DND-41 (cell line): ENCODE data around the gene KLHL12.

Experiments used
- ATAC-seq: fragments of 200-7000 bp; cut with Tn5 transposase; 3 replicates; pipeline ENCODE4 v1.9.1; 2021; ENCODE audit warnings: low read depth; ENCODE audit not compliant: insufficient read depth
- DNase-seq: peaks from one replicate; pipeline ENCODE4 v3.0.0-alpha.2; 2020
- H2AFZ ChIP-seq: 2 replicates; pipeline ENCODE4 v1.6.0; 2012; ENCODE audit warnings: low read depth, low read length
- H3K27ac ChIP-seq: 2 replicates; pipeline ENCODE4 v1.5.1; 2012; ENCODE audit warnings: low read length, inconsistent platforms
- H3K27me3 ChIP-seq: fragments of 200-600 bp; sonication (generic); 2 replicates; pipeline ENCODE4 v1.6.0; 2012; ENCODE audit warnings: low read length, mild to moderate bottlenecking, inconsistent platforms; ENCODE audit not compliant: insufficient read depth, poor library complexity
- H3K36me3 ChIP-seq: 2 replicates; pipeline ENCODE4 v1.5.1; 2012; ENCODE audit warnings: low read length, inconsistent platforms; ENCODE audit not compliant: insufficient read depth
- H3K4me1 ChIP-seq: 2 replicates; pipeline ENCODE4 v1.5.1; 2012; ENCODE audit warnings: mild to moderate bottlenecking, low read length; ENCODE audit not compliant: insufficient read depth
- H3K4me2 ChIP-seq: 2 replicates; pipeline ENCODE4 v1.6.0; 2012; ENCODE audit warnings: mild to moderate bottlenecking, moderate library complexity, low read length, inconsistent platforms; ENCODE audit not compliant: insufficient read depth
- H3K4me3 ChIP-seq, 2 experiments: fragments of 200-600 bp in 1 of 2; shearing (Covaris generic) in 1 of 2; 2 replicates each; pipeline ENCODE4 v1.5.1; 2012 to 2016; ENCODE audit warnings: inconsistent platforms in 2 of 2, low read length in 2 of 2, mild to moderate bottlenecking in 2 of 2, low read depth in 1 of 2, moderate library complexity in 1 of 2
- H3K79me2 ChIP-seq: 2 replicates; pipeline ENCODE4 v1.6.0; 2012; ENCODE audit warnings: low read length, inconsistent platforms; ENCODE audit not compliant: insufficient read depth
- H3K9ac ChIP-seq: 2 replicates; pipeline ENCODE4 v1.6.0; 2012; ENCODE audit warnings: low read depth, mild to moderate bottlenecking, inconsistent platforms, low read length, moderate library complexity
- H3K9me3 ChIP-seq: 2 replicates; pipeline ENCODE4 v1.5.1; 2012; ENCODE audit warnings: low read length, moderate library complexity, mild to moderate bottlenecking, inconsistent platforms; ENCODE audit not compliant: insufficient read depth, severe bottlenecking
- H4K20me1 ChIP-seq: 2 replicates; pipeline ENCODE4 v1.6.0; 2012; ENCODE audit warnings: low read length; ENCODE audit not compliant: insufficient read depth
- EZH2 ChIP-seq: IDR thresholded peaks from 3 replicates; pipeline ENCODE4 v1.6.1; 2012; ENCODE audit warnings: borderline replicate concordance, low read depth, mild to moderate bottlenecking, moderate library complexity, low read length, inconsistent platforms; ENCODE audit not compliant: severe bottlenecking
- TF ChIP-seq, protein P1 (sequence below): IDR thresholded peaks from 2 replicates; pipeline ENCODE4 v1.5.1; 2012; ENCODE audit warnings: borderline replicate concordance, low read length, moderate library complexity, mild to moderate bottlenecking; ENCODE audit not compliant: poor library complexity, severe bottlenecking; ENCODE audit errors: extremely low read depth

The KLHL12 gene

DNA sequence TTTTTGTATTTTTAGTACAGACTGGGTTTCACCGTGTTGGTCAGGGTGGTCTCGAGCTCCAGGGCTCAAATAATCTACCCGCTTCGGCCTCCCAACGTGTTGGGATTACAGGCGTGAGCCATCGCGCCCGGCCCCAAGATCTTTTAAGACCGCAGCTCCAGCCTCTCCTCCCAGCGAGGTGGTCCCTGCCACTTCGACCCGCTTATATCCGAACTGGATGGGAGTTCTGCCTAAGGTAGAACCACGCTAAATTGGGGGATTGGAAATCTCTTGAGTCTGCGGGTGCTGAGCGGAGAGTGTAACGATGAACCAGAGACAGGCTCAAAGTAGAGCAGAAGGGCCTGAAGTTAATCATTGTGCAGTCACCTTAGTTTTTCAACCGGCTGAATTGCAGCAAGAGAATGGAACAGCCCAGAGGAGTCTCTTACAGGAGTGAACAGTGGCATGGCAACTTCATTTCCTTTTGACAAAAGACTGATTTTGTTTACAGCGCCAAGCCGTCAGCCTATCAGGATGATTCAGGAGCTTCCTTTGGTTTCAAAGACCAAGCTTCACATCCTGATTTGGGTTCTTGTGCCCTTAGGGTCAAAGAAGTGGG, 40.7 kb upstream of the KLHL12 start:
- no peaks in the 10 kb centered on the region for H4K20me1 ChIP-seq
- peak overlapping the region; percentile 79 for H3K27ac ChIP-seq
- H3K4me1 ChIP-seq, result peaks cover 27% of the 10 kb centered on the region
- H2AFZ ChIP-seq, result peak overlapping the region; percentile 99
- H3K36me3 ChIP-seq, result peaks cover 6% of the 10 kb centered on the region; the same call in 1 of the 2 replicates
- H3K9ac ChIP-seq, result peak overlapping the region; percentile 72
- peaks cover 9% of the 10 kb centered on the region for H3K79me2 ChIP-seq
- peak overlapping the region; percentile 97 for H3K4me2 ChIP-seq
- no peaks in the 10 kb centered on the region for H3K9me3 ChIP-seq
- no peaks in the 10 kb centered on the region for H3K27me3 ChIP-seq
- H3K4me3 ChIP-seq, result peak overlapping the region; percentile 54 to 84
- TF ChIP-seq EZH2, result no peak
- TF ChIP-seq, protein P1, sequence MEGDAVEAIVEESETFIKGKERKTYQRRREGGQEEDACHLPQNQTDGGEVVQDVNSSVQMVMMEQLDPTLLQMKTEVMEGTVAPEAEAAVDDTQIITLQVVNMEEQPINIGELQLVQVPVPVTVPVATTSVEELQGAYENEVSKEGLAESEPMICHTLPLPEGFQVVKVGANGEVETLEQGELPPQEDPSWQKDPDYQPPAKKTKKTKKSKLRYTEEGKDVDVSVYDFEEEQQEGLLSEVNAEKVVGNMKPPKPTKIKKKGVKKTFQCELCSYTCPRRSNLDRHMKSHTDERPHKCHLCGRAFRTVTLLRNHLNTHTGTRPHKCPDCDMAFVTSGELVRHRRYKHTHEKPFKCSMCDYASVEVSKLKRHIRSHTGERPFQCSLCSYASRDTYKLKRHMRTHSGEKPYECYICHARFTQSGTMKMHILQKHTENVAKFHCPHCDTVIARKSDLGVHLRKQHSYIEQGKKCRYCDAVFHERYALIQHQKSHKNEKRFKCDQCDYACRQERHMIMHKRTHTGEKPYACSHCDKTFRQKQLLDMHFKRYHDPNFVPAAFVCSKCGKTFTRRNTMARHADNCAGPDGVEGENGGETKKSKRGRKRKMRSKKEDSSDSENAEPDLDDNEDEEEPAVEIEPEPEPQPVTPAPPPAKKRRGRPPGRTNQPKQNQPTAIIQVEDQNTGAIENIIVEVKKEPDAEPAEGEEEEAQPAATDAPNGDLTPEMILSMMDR, result no peak
- DNase-seq (peak; percentile 32), ATAC-seq (peak; percentile 46)

DNA sequence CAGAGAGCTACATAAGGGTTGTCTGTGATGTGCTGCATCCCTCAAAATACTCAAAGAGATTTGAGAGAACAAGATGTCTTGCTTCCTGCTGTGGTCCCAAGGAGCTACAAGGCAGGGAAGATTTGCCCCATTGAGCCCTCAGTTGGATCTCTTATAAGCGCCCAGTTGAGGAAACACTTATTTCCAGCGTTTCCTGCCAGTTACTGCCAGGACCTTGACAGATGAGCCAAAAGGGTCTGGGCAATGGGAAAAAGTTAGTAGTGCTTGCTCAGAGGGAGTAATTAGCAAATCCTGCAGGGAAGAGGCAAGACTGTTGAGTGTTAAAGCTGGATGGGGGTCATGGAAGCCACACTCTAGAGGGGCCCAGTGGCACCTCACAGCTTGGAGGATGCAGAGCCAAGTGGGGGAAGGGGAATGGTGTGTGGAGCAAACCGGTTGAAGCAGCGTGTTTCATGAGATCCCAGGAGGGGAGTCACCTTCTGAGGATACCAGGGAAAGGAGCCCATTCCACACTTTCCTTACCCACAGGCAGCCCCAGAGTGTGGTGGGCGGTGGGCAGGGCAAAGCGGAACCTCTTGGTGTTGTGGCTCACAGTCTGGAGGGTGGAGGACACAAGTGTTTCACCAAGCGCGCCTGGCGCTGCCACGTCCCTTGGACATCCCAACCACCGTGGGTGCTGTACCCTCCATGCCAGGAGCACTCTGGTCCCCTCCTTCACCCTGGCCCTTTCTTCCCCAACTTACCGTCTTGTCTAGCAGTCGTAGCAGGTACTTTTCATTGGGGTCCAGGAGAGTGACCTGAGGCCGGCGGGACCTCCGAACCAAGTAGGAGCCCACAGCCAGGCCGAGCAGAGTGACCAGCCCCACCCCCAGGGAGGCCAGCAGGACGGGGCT, 39.2 kb upstream of the KLHL12 start:
- no peak for ATAC-seq

DNA sequence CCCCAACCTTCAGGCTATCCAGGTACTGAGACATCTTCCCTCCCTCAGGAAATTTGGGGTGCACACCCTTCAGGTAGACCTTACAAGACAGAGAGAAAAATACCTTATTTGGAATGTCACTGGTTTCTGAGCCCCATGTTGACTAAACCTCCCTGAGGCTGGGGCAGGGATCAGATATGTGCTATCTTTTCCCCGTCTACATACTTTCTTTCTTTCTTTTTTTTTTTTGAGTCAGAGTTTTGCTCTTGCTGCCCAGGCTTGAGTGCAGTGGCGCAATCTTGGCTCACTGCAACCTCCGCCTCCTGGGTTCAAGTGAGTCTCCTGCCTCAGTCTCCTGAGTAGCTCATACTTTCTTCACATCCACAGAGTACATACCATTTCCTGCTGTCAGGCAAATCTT, 38.4 kb upstream of the KLHL12 start:
- ATAC-seq, result no peak
- DNase-seq, result no peak
- H4K20me1 ChIP-seq, result no peaks in the 10 kb centered on the region
- H3K79me2 ChIP-seq, result peaks cover 9% of the 10 kb centered on the region
- TF ChIP-seq EZH2, result no peak
- TF ChIP-seq, protein P1, result no peak
- H3K27ac ChIP-seq, result no peak overlapping the region
- H2AFZ ChIP-seq, result no peak overlapping the region
- H3K9ac ChIP-seq, result no peak overlapping the region
- no peaks in the 10 kb centered on the region for H3K9me3 ChIP-seq
- no peak overlapping the region for H3K4me3 ChIP-seq
- H3K4me2 ChIP-seq, result peak overlapping the region; percentile 97; the same call in 1 of the 2 replicates
- H3K36me3 ChIP-seq, result peaks cover 11% of the 10 kb centered on the region; the same call in 1 of the 2 replicates
- no peaks in the 10 kb centered on the region for H3K27me3 ChIP-seq
- peaks cover 27% of the 10 kb centered on the region for H3K4me1 ChIP-seq

More for the DNA sequence above, 39.2 kb upstream of the KLHL12 start:
- Histone ChIP-seq H2AFZ (peak overlapping the region; percentile 98), H3K9ac (peak overlapping the region; percentile 72), H4K20me1 (no peaks in the 10 kb centered on the region), H3K9me3 (no peaks in the 10 kb centered on the region), H3K36me3 (peaks cover 11% of the 10 kb centered on the region; the same call in 1 of the 2 replicates), H3K4me1 (peaks cover 27% of the 10 kb centered on the region), H3K27me3 (no peaks in the 10 kb centered on the region), H3K27ac (peak overlapping the region; percentile 77), H3K4me3 (peak overlapping the region; percentile 40 to 87; a peak in 3 of 4 replicates), H3K79me2 (peaks cover 9% of the 10 kb centered on the region), H3K4me2 (peak overlapping the region; percentile 97)
- TF ChIP-seq EZH2, result no peak
- TF ChIP-seq, protein P1, result no peak
- no peak for DNase-seq
